Cerebellar nuclear complex (tissue), 1 donor: ENCODE measurements around the gene GRB7.

Experiments
- DNase-seq, 2 experiments: peaks; one replicate each; lab custom pipeline; 2025; lab: John Stamatoyannopoulos, UW

The GRB7 gene

DNA sequence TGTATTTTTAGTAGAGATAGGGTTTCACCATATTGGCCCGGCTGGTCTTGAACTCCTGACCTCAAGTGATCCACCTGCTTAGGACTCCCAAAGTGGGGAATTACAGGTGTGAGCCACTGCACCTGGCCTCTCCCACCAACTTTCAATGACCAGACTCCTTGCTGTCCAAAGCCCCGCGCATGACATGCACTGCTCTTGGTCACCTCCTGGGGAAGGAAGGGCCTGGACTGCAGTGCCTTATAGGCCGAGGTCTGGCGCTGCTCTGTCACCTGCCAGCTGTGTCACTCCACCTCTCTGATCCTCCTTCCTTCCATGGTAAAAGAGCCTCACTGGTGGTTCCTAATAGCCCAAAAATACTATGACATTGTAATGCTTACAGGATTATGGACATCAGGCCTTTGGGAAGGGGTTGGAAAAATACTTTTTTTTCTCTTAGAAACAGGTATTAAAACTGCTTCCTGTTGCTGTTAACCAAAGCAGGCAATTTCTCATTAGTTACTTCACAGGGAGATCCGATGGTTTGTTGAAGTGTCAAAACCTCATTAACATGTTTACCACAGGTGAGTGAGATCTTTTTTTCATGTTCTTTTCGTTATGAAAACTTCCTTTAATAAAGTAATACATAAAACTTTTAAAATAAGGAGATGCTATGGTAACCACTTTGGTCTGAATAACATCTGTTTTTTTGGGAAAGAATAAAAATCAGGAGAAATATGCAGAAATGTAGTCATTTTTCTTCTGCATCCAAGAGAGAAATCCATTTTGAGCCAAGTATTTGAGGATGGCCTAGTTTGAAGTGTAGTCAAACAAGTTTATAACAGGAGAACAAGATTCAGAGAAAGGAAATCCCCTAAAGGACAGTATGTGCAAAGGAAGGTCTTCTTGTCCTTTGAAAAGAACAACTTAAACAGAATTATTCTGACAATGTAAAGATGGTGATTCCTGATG is 35.5 kb downstream of the GRB7 start:
- no peak for DNase-seq

- no peak for DNase-seq
Observed at GRCh38 chr17:39774047-39774446, 36.3 kb downstream of the GRB7 start.

DNA sequence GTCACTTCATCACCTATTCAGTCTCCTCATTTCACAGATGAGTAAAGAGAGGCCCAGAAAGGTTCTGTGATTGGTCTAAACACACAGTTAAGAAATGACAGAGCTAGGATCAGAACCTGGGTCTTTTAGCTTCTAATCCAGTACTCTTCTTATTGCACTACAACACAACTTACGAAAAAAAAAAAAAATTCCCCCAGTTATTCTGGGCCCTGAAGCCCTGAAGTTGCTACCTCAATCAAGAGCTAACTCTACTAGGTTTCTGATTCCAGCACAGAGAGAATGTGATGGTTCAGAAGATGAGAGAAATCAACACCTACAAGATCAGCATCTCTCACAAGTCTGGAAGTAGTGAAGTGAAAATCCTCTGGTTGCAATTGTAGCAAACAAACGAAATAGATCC is 37.3 kb downstream of the GRB7 start:
- no peak for DNase-seq

GRCh38 chr17:39776252-39776651 is 38.5 kb downstream of the GRB7 start:
- no peak for DNase-seq

- DNase-seq: no peak
Observed at GRCh38 chr17:39777534-39778365, 40.0 kb downstream of the GRB7 start.

GRCh38 chr17:39781031-39781860 is 43.5 kb downstream of the GRB7 start:
- DNase-seq: no peak

DNA sequence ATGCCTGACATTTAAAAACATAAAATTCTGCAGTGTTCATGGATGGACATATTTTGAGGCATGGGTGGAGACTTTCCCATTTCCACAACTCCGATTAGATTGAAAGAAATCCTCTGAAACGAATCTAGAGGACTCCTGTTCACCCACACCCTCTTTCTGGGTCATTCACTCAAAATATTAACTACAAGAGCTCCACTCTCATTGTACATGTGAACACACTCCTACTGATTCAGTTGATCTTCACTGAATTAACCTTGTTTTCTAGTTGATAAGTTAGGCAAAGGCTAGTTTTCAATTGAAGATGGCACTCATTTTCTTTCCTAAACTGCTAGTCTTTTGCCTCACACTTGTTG is 44.1 kb downstream of the GRB7 start:
- no peak for DNase-seq

- DNase-seq: no peak
Observed at GRCh38 chr17:39782481-39782880, 44.7 kb downstream of the GRB7 start.

DNA sequence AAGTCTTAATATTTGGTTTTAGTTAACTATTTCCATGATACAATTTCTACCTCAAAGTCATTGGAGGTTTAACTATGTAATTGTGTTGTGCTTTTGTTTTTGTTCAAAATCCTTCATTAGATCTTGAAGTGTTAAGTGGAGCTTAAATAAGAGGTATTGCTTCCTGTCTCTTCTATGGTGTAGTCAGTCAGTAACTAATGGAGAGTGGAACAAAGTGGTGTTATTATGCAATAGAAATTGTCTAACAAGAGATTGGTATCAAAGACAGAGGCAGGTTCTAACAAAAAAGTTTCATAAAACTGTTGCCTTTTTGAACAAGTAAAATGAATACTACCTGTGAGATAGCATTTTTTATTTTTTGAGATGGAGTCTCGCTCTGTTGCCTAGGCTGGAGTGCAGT is 45.2 kb downstream of the GRB7 start:
- no peak for DNase-seq

DNA sequence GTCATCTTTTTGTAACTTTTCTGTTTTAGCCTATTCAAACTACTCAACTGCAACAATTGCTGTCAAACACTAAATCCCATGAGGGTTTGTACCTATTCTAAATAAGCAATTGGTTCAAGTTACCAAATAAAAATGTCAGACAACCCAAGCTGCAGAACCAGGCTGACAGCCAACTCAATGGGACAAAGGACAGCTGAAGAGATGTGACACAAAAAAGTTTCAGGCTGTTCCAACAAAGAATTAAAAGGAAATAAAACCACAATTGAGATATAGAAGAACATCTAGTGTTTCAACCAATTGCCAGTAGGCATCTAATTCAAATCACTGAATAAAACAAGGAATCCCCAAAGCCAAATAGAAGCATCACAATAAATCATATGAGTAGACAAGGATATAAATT is 49.3 kb downstream of the GRB7 start:
- no peak for DNase-seq

GRCh38 chr17:39787743-39788484 is 50.2 kb downstream of the GRB7 start:
- no peak for DNase-seq

DNA sequence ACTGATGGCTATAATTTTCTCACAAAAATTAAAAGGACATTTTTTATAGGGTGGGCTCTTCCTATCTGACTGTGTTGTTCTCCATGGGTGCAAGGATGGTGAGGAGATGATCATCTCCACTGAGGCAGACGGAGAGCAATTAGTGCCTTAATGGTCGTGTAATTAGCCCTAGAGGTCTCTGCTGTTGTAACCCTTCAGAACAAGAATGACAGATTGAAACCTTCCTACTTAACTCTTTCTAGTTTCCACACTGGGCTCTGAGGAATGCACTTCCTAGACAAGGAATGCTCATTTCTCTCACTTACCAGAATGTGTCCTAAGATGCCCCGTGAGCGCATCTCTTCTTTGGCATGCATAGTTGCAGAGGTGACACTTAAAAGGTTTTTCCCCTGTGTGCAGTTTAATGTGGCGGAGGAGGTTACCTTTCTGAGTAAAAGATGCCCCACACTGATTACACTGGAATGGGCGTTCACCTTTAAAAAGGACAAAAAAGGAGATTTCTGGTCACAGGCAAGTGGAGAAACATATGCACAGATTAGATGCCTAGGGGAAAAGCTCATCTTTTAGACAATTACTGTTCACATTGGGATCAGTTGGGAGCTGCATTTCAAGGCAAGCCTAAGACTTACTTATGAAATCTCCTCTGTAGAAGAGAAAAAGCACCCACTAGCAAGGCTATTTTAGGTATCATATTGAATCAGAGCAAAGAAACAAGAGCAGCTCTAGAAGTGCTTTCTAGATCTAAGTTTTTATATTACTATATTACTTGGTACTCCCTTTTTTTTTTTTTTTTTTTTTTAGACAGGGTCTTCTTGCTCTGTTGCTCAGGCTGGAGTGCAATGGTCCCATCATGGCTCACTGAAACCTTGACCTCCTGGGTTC is 53.6 kb downstream of the GRB7 start:
- no peak for DNase-seq

DNA sequence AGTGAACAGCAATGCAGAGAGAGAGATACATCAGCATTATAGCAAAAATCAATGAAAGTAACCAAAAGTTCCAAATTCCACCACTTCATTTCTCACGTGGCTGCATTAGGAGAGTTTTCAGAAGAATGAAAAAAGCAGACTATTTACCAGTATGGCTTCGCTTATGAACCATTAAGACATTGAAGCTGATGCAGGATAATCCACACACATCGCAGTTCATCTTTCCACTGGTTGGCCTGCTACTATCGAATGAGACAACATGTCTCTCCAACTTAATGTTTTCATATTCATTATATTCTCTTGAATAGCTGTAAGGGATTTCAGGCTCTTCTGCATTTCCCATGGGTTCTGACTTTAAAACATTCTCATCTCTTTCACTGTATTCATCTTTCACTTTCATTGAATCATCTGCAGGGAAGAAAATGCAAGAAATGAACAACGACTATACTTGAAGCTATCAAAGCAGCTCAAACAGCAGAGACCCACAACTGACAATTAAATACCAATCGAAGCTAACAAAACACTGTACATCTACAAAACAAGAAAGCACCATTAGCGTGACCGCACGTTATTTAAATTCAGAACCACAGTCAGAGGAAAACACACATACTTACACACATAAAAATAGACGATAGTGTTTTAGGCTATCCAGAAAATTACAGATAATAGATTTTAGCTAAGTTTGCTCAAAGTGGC is 54.9 kb downstream of the GRB7 start:
- DNase-seq: no peak

- no peak for DNase-seq
Observed at GRCh38 chr17:39793301-39793872, 55.6 kb downstream of the GRB7 start.

- DNase-seq: no peak
Observed at GRCh38 chr17:39794249-39794970, 56.7 kb downstream of the GRB7 start.
